Esophagus muscularis mucosa (tissue), 4 donors: ENCODE measurements around the gene BRAT1. TPM values are rescaled to one million over a fixed set of nuclear protein-coding genes. Genes with fewer than 3 reads are reported as not detected.
"Not testable (repeated sequence)": the region's sequence is repeated elsewhere in the genome, so short reads cannot be mapped to it uniquely, and the experiment has no call there.

Experiments
- DNase-seq: peaks from one replicate; pipeline ENCODE4 v3.0.0-alpha.2; 2017; ENCODE audit errors: extremely low spot score
- H3K27ac ChIP-seq, 4 donors: fragments of 200-600 bp; sonication (generic); replicated peaks in 1 of 4; 1 replicate in 3 of 4; 2 replicates in 1 of 4; pipeline ENCODE4 v1.5.1; 2016 to 2019; ENCODE audit warnings: mild to moderate bottlenecking in 1 of 4
- H3K27me3 ChIP-seq, 4 donors: fragments of 200-600 bp; sonication (generic); one replicate each; pipeline versions ENCODE4 v1.5.1 to v1.6.0; 2016 to 2019
- H3K36me3 ChIP-seq, 4 donors: fragments of 200-600 bp; sonication (generic); one replicate each; pipeline ENCODE4 v1.5.1; 2016 to 2019
- H3K4me1 ChIP-seq, 4 donors: fragments of 200-600 bp; sonication (generic); one replicate each; pipeline ENCODE4 v1.5.1; 2016 to 2019
- H3K4me3 ChIP-seq, 4 donors: fragments of 200-600 bp; sonication (generic); 1 replicate in 2 of 4; 2 replicates in 2 of 4; pipeline ENCODE4 v1.5.1; 2016 to 2019; ENCODE audit warnings: mild to moderate bottlenecking in 4 of 4, moderate library complexity in 1 of 4
- H3K9me3 ChIP-seq, 4 donors: fragments of 200-600 bp; sonication (generic); 1 replicate in 3 of 4; 2 replicates in 1 of 4; pipeline ENCODE4 v1.5.1; 2016 to 2019
- CTCF ChIP-seq, 3 experiments: fragments of 200-600 bp in 2 of 3; fragments of 450-650 bp in 1 of 3; sonication (generic) in 2 of 3; IDR thresholded peaks; one replicate each; pipeline ENCODE4 v1.5.1; 2017 to 2019; ENCODE audit warnings: antibody characterized with exemption in 3 of 3, mild to moderate bottlenecking in 2 of 3, moderate library complexity in 1 of 3
- EP300 ChIP-seq: sonication (generic); formaldehyde crosslinking; IDR thresholded peaks from one replicate; pipeline ENCODE4 v1.6.1; 2017; ENCODE audit warnings: antibody characterized with exemption
- POLR2A ChIP-seq: fragments of 450-650 bp; IDR thresholded peaks from one replicate; pipeline ENCODE4 v1.6.1; 2017; ENCODE audit warnings: antibody characterized with exemption, moderate library complexity, mild to moderate bottlenecking, low read depth
- POLR2AphosphoS5 ChIP-seq, 2 donors: sonication (generic); formaldehyde crosslinking; IDR thresholded peaks; one replicate each; pipeline ENCODE4 v1.6.1; 2017; ENCODE audit warnings: antibody characterized with exemption in 2 of 2
- WGBS: methylation state at CpG from one replicate; pipeline ENCODE4 v1.1.5; 2018; 5-methylcytosine and 5-hydroxymethylcytosine counted together
- intact Hi-C: fragments of 100-400 bp; cut with DNase I; formaldehyde crosslinking; loops from one replicate; pipeline ENCODE4 v1.15.1; 2023
- total RNA-seq, 4 donors: library from RNA; depleted of rRNA; stranded (reverse); fragments of >200 nt; gene quantifications; one replicate each; pipeline versions ENCODE4 v1.1.0 to v1.2.1, GENCODE V29; 2016

BRAT1 gene
- total RNA-seq, 4 donors from 2014 or later: 22.0 to 43.8 (median 32.7) TPM

DNA sequence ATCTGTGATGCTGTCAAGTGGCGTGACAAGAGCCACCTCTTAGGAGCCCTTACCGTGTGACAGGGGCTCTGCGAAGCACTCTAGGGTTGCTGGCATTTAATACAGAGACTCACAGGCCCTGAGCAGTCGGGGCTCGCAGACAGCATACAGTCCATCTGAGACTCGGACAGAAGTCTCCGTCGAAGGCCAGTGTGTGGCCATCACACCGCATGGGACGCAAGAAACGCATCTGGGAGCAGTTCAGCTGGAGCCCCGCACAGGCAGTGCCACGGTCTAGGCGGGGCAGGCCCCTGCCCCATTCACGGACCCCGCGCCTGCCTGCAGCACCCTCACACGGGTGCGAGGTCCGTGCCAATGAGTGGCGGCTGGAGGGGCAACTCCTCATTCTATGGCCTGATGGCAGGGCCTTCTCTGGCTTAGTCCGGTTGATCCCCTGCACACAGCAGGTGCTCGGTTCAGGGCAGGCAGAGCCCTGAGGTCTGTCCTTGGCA lies 37.1 kb upstream of the BRAT1 start:
- H3K9me3 ChIP-seq: no peaks in the 10 kb centered on the region
- H3K27me3 ChIP-seq: no peaks in the 10 kb centered on the region
- H3K36me3 ChIP-seq: peaks cover 58 to 95% (median 77%) of the 10 kb centered on the region in 4 donors
- 94% methylated on average over 22 of the region's 23 CpGs for WGBS
- no peak for DNase-seq
- H3K4me1 ChIP-seq: no peaks in the 10 kb centered on the region
- no peak overlapping the region for H3K27ac ChIP-seq
- intact Hi-C loops: no loop called here
- TF ChIP-seq POLR2A (no peak), EP300 (no peak), POLR2AphosphoS5 (IDR thresholded peaks at IDR 0.05) (no peak), CTCF (IDR thresholded peaks at IDR 0.05) (no peak)
- H3K4me3 ChIP-seq: no peak overlapping the region

DNA sequence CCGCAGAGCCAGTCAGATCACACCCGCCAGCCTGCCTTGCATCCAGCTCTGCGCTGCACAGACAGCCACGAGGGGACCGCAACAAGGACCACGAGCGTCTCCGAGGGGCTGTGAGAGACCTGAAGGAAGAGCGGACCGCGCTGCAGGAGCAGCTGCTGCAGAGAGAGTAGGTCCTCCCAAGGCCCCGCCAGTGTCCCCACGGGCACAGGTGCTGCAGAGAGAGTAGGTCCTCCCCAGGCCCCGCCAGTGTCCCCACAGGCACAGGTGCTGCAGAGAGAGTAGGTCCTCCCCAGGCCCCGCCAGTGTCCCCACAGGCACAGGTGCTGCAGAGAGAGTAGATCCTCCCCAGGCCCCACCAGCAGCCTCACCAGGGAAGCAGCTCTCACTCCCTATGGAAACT lies 34.6 kb upstream of the BRAT1 start:
- H3K4me3 ChIP-seq, intact Hi-C loops, H3K4me1 ChIP-seq, H3K9me3 ChIP-seq, H3K27me3 ChIP-seq, DNase-seq, H3K27ac ChIP-seq: not testable (repeated sequence)
- H3K36me3 ChIP-seq: peaks cover 43 to 95% (median 81%) of the 10 kb centered on the region in 4 donors
- 93% methylated on average over 15 of the region's 15 CpGs for WGBS

DNA sequence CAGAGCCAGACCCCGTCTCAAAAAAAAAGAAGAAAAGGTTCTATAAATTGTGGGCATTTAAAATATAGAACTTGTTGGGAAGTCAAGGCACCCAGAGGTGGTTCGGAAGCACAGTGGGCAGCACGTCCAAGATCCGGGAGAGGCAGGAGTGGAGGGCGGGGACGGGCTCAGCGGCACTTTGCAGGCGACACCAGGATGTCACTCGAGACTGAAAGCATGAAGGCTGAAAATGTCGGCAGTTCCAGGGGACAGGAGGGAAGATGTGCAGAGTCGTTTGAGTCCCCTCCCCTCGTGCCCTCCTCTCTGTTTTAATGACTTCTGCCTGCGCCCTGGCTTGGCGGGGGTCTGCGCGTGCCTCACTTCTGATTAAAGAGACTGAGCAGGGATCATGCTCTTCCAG lies 34.0 kb upstream of the BRAT1 start:
- no peaks in the 10 kb centered on the region for H3K4me1 ChIP-seq
- no peak overlapping the region for H3K4me3 ChIP-seq
- intact Hi-C loops: no loop called here
- H3K9me3 ChIP-seq: no peaks in the 10 kb centered on the region
- no peaks in the 10 kb centered on the region for H3K27me3 ChIP-seq
- H3K27ac ChIP-seq: no peak overlapping the region
- no peak for DNase-seq
- TF ChIP-seq EP300 (no peak), CTCF (IDR thresholded peaks at IDR 0.05) (no peak), POLR2A (no peak), POLR2AphosphoS5 (IDR thresholded peaks at IDR 0.05) (no peak)
- WGBS: 95% methylated on average over 16 of the region's 16 CpGs
- H3K36me3 ChIP-seq: peaks cover 38 to 95% (median 81%) of the 10 kb centered on the region in 4 donors

GRCh38 chr7:2587778-2588177 lies 32.5 kb upstream of the BRAT1 start:
- Histone ChIP-seq H3K27ac (no peak overlapping the region), H3K27me3 (no peaks in the 10 kb centered on the region), H3K4me1 (no peaks in the 10 kb centered on the region), H3K36me3 (peaks cover 26 to 84% (median 70%) of the 10 kb centered on the region in 4 donors), H3K9me3 (no peaks in the 10 kb centered on the region), H3K4me3 (no peak overlapping the region)
- 96% methylated on average over 16 of the region's 21 CpGs for WGBS
- DNase-seq: no peak
- intact Hi-C loops: no loop called here
- TF ChIP-seq CTCF (IDR thresholded peaks at IDR 0.05): no peak
- no peak for TF ChIP-seq EP300
- no peak for TF ChIP-seq POLR2AphosphoS5 (IDR thresholded peaks at IDR 0.05)
- TF ChIP-seq POLR2A: no peak

DNA sequence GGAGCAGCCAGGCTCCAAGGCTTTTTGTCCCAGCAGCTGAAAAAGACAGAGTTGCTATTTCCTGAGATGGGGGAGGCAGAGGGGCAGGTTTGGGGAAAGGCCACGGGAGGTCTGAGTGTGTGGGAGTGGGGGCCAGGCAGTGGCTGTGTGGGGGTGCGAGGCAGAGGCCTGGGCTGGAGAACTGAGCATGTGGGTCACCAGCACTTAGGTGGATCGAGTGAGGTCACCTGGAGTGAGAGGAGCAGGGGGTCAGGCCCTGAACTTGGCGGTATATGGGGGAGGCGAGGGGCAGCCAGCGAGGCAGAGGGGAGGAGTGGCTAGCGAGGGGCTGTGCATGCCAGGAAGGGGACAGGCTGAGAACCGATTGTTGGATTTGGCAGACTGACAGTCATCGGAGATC lies 31.8 kb upstream of the BRAT1 start:
- WGBS: 98% methylated on average over 9 of the region's 9 CpGs
- Histone ChIP-seq H3K4me1 (no peaks in the 10 kb centered on the region), H3K4me3 (no peak overlapping the region), H3K36me3 (peaks cover 20 to 84% (median 67%) of the 10 kb centered on the region in 4 donors), H3K27ac (no peak overlapping the region), H3K9me3 (no peaks in the 10 kb centered on the region), H3K27me3 (no peaks in the 10 kb centered on the region)
- no peak for TF ChIP-seq CTCF (IDR thresholded peaks at IDR 0.05)
- no peak for TF ChIP-seq POLR2A
- TF ChIP-seq EP300: no peak
- TF ChIP-seq POLR2AphosphoS5 (IDR thresholded peaks at IDR 0.05): no peak
- intact Hi-C loops: no loop called here
- DNase-seq: no peak
